ENCODE measurements around the gene PLEKHG7.
A peak's percentile ranks its signal among the peaks of the same experiment; 100 is the strongest.

Gene PLEKHG7

DNA sequence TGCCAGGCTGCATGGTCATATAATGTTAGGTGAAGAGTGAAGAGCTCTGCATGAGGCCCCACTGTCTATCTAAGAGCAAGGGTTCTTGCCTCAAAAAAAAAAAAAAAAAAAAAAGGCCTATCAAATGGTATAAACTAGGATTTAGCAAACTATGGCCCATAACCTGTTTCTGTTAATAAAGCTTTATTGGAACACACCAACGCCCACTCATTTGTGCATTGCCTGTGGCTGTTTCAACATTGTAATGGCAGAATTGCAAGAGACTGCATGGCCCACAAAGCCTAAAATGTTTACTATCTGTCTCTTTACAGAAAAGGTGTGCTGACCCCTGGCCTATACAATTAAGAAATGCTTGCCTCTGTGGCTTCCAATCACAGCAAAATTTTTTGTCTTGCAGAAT is 12.8 kb downstream of the PLEKHG7 start:
- DNase-seq (ENCODE audit: low spot score), result no peak

GRCh38 chr12:92717202-92717601 is 14.4 kb downstream of the PLEKHG7 start:
- DNase-seq (ENCODE audit: low spot score), result peak; percentile 15

DNA sequence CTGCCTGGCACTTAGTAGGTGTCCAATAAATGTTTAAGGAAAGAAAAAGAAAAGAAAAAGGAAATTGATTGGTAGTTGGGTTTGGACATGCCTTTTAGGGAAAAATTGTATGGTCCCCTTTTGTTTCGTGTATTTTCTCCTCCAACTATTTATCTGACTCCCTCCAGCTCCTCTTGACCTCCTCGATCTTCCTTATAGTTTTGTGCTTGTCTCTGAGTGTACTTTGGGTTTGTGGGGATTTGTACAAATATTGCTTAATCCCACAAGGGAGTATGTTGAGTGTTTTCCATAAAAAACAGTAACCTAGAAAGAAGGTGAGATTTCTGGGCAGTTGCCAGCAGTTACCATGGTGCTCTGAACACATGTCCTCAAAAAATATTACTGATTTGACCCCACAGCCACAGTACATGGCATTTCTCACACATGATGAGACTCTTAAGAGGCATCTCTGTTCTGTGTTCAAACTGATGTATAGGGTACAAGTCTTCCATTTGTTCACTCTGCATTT is 15.7 kb downstream of the PLEKHG7 start:
- DNase-seq (ENCODE audit: low spot score), result no peak

GRCh38 chr12:92719674-92720073 is 16.9 kb downstream of the PLEKHG7 start:
- DNase-seq (ENCODE audit: low spot score), result no peak

- no peak for DNase-seq (ENCODE audit: low spot score)
Measured at GRCh38 chr12:92721130-92721529, 18.3 kb downstream of the PLEKHG7 start.

- no peak for DNase-seq (ENCODE audit: low spot score)
Measured at GRCh38 chr12:92721656-92722055, 18.9 kb downstream of the PLEKHG7 start.

GRCh38 chr12:92722897-92723296 is 20.1 kb downstream of the PLEKHG7 start:
- no peak for DNase-seq (ENCODE audit: low spot score)

DNA sequence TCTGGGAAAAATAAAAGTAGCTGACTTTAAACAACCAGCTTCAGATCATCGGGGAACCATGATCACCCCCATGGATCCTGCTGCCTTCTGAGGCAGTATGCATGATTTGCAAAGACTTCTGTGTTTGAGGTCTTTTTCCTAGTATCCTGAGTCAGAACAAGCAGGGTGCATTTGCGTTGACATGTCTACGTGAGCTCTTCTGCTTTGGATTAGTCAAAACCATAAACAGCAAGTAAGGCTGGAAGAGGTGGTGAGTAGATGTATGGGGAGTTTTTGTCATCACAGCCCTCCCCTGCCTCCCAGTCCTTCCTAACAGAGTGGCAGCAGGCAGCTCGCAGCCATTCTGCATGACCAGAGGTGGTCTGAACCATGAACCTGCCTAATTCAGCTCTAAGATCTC is 24.1 kb downstream of the PLEKHG7 start:
- DNase-seq (ENCODE audit: low spot score), result no peak

DNA sequence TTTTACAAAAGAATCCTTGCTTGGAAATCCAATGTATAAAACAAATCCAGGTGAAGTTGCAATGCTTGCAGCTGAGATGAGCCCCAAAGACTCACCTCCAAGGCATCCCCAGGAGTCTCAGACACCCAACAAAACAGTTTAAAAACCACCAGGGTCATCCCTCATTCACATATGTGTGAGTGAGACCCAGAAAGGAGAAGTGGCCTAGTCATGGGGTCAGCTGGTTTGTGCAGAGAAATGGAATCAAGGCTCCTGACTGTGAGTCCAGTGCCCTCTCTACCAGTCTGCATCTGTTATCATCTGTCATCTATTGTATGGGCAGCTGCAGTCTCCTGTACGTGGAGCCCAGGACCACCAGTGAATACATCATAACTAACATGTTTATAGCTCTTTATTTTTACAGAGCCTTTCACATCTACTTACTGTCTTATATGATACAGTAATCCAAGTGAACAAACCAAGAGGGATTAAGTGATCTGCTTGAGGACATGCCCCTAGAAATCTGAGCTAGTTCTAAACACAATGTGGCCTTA is 27.1 kb downstream of the PLEKHG7 start:
- no peak for DNase-seq (ENCODE audit: low spot score)

DNA sequence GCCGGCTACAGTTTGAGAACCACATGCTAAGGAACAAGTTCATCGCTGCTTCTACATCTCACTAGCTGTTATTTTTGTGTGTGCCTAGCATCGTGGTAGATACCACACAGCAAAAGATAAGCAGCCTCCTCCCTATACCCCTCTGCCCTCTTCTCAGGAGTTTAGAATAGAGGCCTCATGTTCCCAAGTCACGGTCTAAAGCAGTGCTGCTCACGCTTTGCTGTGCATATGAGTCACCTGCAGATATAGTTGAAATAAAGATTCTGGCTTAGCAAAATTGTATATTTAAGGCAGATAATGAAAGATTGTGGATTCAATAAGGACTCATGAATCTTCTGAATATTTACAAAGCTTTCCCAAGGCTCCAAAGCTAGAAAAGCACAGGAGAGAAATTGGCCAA is 28.0 kb downstream of the PLEKHG7 start:
- no peak for DNase-seq (ENCODE audit: low spot score)

GRCh38 chr12:92732216-92732615 is 29.4 kb downstream of the PLEKHG7 start:
- DNase-seq (ENCODE audit: low spot score), result no peak

DNA sequence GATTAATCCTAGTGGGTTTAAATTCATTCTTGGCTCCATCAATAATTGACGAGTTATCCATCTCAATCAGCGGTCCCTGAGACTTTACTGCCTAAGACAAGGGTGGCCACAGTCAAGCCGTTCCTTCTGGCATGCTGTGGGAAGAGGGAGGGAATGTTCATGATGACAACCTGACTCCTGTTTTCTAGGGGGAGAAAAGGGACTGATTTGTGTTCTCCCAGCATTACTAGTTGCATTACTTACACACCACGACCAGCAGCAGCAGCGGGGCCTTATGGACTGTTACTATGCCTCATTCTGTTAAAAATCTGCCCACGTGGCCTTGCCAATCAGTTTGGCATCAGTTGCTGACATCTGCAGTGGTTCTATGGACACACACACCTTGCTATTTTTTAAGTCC is 29.9 kb downstream of the PLEKHG7 start:
- DNase-seq (ENCODE audit: low spot score), result no peak

- DNase-seq (ENCODE audit: low spot score), result no peak
Measured at GRCh38 chr12:92733181-92733580, 30.4 kb downstream of the PLEKHG7 start.

- no peak for DNase-seq (ENCODE audit: low spot score)
Measured at GRCh38 chr12:92733661-92734060, 30.9 kb downstream of the PLEKHG7 start.

DNA sequence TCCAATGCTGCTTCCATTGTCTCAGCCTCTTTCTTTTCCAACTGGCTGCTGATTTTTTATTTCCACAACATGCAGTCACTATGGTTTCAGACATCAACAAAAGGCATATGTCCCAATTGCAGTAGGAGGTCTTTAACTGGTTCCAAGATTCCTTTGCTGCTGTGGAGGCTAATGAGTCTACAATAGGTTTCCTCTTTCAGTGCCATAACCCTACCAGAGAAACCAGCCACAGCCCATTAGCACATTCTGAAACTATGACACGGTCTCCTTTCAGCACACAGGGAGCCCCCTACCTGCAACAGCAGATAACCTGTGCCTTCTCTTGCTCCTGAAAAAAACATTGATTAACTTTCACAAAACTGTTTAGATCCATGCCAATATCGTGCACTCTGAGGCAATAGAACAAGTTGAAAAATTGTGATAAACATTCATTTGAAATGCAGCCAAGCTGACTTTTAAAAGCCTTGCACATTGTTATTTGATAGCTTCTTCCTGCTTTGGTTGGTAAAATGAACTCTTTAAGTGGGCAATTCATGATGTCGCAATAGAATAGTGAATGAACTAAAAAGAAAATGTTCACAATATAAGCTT is 32.4 kb downstream of the PLEKHG7 start:
- DNase-seq (ENCODE audit: low spot score), result no peak

DNA sequence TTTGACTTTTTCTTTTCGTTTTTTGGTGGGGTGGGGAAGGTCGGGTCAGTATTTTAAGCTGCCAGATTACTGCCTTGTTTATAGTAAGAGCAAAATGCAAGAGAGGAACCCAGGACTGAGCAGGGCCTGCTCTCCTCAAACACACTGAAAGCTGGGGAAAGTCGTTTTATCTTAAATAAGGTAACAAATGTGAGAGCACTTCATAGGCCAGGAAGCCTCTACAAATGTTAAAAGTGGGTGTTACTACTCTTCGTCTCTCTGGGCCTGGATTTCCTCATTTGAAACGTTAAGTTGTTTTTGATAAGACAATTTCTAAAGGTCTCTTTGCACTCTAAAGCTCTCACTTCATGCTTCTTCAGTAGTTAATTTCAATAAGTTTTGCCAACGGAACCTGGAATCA is 33.8 kb downstream of the PLEKHG7 start:
- DNase-seq (ENCODE audit: low spot score), result no peak

DNA sequence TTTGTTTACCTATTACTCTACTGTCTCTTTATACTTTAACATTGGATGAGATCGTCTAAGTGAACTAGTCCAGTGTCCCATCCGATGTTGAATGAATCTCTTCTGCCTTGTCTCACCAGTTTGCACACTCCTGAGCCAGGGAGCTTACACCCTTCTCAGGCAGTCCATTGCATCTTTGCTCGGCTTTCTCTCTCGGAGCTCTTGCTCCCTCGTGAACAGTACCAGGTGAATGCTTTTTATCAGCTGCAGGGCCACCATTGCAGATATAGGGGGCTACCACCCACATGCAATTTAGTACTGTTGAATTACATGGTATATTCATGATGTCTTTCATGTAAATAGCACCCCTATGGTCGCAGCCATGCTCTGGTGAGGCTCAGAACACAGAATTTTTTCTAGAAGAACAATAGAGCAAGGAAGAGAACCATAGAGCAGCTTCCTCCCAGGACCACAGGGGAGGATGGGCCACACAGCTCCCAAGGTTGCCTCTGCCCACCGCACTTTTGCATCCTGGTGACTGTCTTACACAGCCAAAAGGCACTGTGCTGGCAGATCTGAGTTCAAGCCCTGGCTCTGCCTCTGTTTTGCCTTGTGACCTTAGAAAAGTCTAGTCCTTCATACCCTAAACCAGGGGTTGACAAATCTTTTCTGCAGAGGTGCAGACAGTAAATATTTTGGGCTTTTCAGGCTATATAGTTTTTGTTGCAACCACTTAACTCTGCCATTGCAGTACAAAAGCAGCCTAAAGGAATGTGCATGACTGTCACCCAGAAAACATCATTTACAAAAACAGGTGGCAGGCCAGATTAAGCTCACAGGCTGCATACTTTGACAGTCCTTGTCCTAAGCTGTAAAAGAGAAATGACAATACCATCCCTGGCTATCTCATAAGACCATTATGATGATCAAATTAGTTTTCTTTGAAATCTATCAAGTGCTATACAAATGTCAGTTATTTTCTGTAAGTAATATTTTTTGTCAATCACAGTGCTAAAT is 35.4 kb downstream of the PLEKHG7 start:
- DNase-seq (ENCODE audit: low spot score), result no peak

GRCh38 chr12:92739113-92739512 is 36.3 kb downstream of the PLEKHG7 start:
- no peak for DNase-seq (ENCODE audit: low spot score)

- DNase-seq (ENCODE audit: low spot score), result no peak
Measured at GRCh38 chr12:92740411-92740810, 37.6 kb downstream of the PLEKHG7 start.

DNA sequence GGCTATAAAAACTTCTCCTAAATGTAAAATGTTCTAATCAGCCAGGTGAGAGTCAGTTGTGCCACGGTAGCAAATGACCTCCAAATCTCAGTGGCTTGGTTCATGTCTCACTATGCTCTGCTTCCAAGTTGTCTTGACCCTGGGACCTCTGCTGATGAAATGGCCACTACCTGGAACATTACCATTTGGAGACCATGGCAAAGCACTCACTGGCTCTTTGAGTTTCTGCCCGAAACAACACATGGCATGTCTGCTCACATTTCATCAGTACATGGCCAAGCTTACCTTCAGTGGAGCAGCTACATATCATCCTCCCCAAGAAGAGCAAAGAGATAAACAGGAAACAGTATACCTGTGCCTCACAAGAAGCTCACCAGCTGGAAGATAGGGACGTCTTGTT is 40.2 kb downstream of the PLEKHG7 start:
- DNase-seq (ENCODE audit: low spot score), result no peak

DNA sequence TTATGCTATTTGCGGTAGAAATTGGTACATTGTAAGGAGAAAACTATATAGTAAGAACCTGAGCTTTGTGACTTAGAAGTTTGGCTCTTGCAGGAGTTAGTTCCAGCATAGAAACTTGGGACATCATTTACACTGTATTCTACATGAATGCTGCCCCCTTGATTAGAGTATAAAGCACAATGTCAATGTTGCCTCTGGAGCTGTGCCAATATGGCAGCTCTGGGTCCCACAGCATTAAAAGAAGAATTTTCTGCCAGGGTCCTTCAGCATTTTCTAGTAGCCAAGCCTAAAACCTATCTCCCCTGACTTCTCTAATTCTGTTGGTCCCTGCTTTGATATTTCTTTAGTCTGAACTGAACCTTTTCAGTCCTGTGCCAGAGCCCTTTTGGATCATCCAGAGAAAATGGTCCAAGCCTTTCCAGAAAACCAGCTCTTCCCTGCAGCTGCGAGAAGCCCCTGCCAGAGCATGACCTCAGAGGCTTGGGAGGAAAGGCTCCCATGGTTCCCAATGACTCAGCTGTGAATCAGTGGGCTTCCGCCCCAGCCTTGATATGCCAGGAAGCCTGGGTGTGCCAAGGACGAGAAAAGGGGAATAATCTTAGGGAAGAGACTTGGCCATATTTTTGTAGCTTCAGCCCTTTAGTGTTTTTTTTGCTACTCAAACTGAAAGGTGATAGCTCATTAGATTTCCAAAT is 43.2 kb downstream of the PLEKHG7 start:
- DNase-seq (ENCODE audit: low spot score), result peak; percentile 97

- no peak for DNase-seq (ENCODE audit: low spot score)
Measured at GRCh38 chr12:92747151-92747550, 44.4 kb downstream of the PLEKHG7 start.

Measured in kidney capillary endothelial cell (primary cell).